WTC11 (cell line): Measurements from ENCODE around the gene ETFB. TPM values are rescaled to one million over a fixed set of nuclear protein-coding genes. Genes with fewer than 3 reads are reported as not detected.

ENCODE experiments used
- ATAC-seq: fragments of 200-7000 bp; cut with Tn5 transposase; 2 replicates; pipeline ENCODE4 v1.10.0; 2021; ENCODE audit warnings: mild to moderate bottlenecking, moderate library complexity
- CTCF ChIA-PET: fragments of 300-600 bp; sonication (Branson Sonifier 250); formaldehyde crosslinking; loops from one replicate; lab custom pipeline; 2021; ENCODE audit warnings: antibody characterized with exemption; lab: Charles Lee
- POLR2A ChIA-PET: fragments of 350-600 bp; sonication (Branson Sonifier 250); formaldehyde crosslinking; loops from one replicate; lab custom pipeline; 2021; ENCODE audit warnings: antibody characterized with exemption; lab: Charles Lee
- DNase-seq: peaks from one replicate; pipeline ENCODE4 v3.0.0; 2021; ENCODE audit warnings: low spot score
- H3K27ac Mint-ChIP-seq: 2 replicates; pipeline ENCODE4 v1.8.0; 2021; ENCODE audit warnings: mixed read lengths
- H3K27me3 Mint-ChIP-seq: 2 replicates; pipeline ENCODE4 v1.8.0; 2021; ENCODE audit warnings: low read depth, mild to moderate bottlenecking, moderate library complexity, mixed read lengths
- H3K36me3 Mint-ChIP-seq: 2 replicates; pipeline ENCODE4 v1.8.0; 2021; ENCODE audit warnings: mixed read lengths
- H3K4me1 Mint-ChIP-seq: 2 replicates; pipeline ENCODE4 v1.8.0; 2022; ENCODE audit warnings: mixed read lengths
- H3K4me3 Mint-ChIP-seq: 2 replicates; pipeline ENCODE4 v1.8.0; 2021; ENCODE audit warnings: mild to moderate bottlenecking, moderate library complexity, mixed read lengths
- H3K9me3 Mint-ChIP-seq: 2 replicates; pipeline ENCODE4 v1.8.0; 2021; ENCODE audit warnings: mixed read lengths
- CREM ChIP-seq: sonication (generic); formaldehyde crosslinking; IDR thresholded peaks from 2 replicates; pipeline ENCODE4 v1.8.1; 2022; ENCODE audit warnings: mild to moderate bottlenecking, missing genetic modification reagents, moderate library complexity
- NR1H2 ChIP-seq: sonication (generic); formaldehyde crosslinking; IDR thresholded peaks from 2 replicates; pipeline ENCODE4 v1.9.0; 2021; ENCODE audit warnings: mild to moderate bottlenecking, moderate library complexity, missing genetic modification reagents
- TCF7 ChIP-seq: sonication (generic); formaldehyde crosslinking; IDR thresholded peaks from 2 replicates; pipeline ENCODE4 v1.8.0; 2022; ENCODE audit warnings: mild to moderate bottlenecking, low read depth, missing genetic modification reagents, moderate library complexity
- TP53 ChIP-seq: sonication (generic); formaldehyde crosslinking; IDR thresholded peaks from 2 replicates; pipeline ENCODE4 v1.8.1; 2023; ENCODE audit warnings: mild to moderate bottlenecking, missing genetic modification reagents
- ZNF671 ChIP-seq: fragments of 250-450 bp; sonication (Bioruptor Pico); IDR thresholded peaks from 2 replicates; pipeline ENCODE4 v1.8.0; 2021; ENCODE audit warnings: mild to moderate bottlenecking
- total RNA-seq: library from RNA; stranded (reverse); gene quantifications from 3 replicates; pipeline ENCODE4 v1.2.3, GENCODE V29; 2021
- TF ChIP-seq, protein P1 (sequence below): sonication (generic); formaldehyde crosslinking; IDR thresholded peaks from 2 replicates; pipeline ENCODE4 v1.8.0; 2023; ENCODE audit warnings: mild to moderate bottlenecking, missing genetic modification reagents
- TF ChIP-seq, protein P2 (sequence below): fragments of 250-450 bp; sonication (Bioruptor Pico); IDR thresholded peaks from 2 replicates; pipeline ENCODE4 v1.9.0; 2021; ENCODE audit warnings: moderate library complexity, mild to moderate bottlenecking, inconsistent platforms, borderline replicate concordance
- TF ChIP-seq, protein P3 (sequence below): fragments of 250-450 bp; sonication (Bioruptor Pico); IDR thresholded peaks from 2 replicates; pipeline ENCODE4 v1.9.0; 2021; ENCODE audit warnings: mild to moderate bottlenecking, borderline replicate concordance
- TF ChIP-seq, protein P4 (sequence below): sonication (generic); formaldehyde crosslinking; IDR thresholded peaks from 2 replicates; pipeline ENCODE4 v1.8.0; 2023; ENCODE audit warnings: missing genetic modification reagents
- TF ChIP-seq, protein P5 (sequence below): sonication (generic); formaldehyde crosslinking; IDR thresholded peaks from 2 replicates; pipeline ENCODE4 v1.8.1; 2023; ENCODE audit warnings: mild to moderate bottlenecking, moderate library complexity, missing genetic modification reagents
- TF ChIP-seq, protein P6 (sequence below): sonication (generic); formaldehyde crosslinking; IDR thresholded peaks from 2 replicates; pipeline ENCODE4 v1.8.0; 2023; ENCODE audit warnings: missing genetic modification reagents, mild to moderate bottlenecking, borderline replicate concordance
- TF ChIP-seq, protein P7 (sequence below): sonication (generic); formaldehyde crosslinking; IDR thresholded peaks from 2 replicates; pipeline ENCODE4 v1.8.1; 2023; ENCODE audit warnings: mild to moderate bottlenecking, missing genetic modification reagents, moderate library complexity

Gene ETFB
- total RNA-seq, 1 experiment from 2014 or later = 60.6 TPM

DNA sequence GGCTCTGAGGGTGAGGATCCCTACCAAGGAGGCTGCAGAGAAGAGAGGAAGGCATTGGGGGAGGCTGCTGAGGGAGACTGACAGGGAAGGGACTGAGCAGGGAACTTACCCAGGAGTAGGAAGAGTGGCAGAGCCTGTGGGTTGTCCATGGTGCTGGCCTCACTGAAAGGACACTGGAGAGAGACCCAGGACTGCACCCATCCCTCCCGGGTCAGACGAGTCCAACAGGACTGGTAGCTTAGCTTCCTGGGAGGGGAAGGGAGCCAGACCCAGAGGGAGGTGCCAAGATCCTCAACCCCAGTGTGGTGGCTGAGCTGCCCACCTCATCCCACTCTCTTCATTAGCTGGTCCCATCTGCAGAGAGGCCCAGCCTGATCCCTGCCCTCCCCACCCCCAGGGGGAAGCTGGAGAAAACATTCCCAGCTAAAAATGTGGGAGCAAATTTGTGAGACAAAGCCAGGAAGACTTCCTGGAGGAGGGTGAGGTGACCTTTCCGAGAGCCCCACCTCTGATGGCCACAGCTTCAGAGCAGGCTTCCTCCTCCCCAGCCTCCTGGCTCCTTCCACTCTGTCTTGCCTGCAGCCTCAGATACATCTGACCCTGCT, 24.1 kb downstream of the ETFB start, which contains the start of gene VSIG10L (continued):
- TF ChIP-seq, protein P1, sequence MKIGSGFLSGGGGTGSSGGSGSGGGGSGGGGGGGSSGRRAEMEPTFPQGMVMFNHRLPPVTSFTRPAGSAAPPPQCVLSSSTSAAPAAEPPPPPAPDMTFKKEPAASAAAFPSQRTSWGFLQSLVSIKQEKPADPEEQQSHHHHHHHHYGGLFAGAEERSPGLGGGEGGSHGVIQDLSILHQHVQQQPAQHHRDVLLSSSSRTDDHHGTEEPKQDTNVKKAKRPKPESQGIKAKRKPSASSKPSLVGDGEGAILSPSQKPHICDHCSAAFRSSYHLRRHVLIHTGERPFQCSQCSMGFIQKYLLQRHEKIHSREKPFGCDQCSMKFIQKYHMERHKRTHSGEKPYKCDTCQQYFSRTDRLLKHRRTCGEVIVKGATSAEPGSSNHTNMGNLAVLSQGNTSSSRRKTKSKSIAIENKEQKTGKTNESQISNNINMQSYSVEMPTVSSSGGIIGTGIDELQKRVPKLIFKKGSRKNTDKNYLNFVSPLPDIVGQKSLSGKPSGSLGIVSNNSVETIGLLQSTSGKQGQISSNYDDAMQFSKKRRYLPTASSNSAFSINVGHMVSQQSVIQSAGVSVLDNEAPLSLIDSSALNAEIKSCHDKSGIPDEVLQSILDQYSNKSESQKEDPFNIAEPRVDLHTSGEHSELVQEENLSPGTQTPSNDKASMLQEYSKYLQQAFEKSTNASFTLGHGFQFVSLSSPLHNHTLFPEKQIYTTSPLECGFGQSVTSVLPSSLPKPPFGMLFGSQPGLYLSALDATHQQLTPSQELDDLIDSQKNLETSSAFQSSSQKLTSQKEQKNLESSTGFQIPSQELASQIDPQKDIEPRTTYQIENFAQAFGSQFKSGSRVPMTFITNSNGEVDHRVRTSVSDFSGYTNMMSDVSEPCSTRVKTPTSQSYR (CRISPR knock-in tag) = no peak
- TF ChIP-seq, protein P2, sequence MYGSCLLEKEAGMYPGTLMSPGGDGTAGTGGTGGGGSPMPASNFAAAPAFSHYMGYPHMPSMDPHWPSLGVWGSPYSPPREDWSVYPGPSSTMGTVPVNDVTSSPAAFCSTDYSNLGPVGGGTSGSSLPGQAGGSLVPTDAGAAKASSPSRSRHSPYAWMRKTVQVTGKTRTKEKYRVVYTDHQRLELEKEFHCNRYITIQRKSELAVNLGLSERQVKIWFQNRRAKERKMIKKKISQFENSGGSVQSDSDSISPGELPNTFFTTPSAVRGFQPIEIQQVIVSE (CRISPR knock-in tag) = no peak
- TF ChIP-seq NR1H2 (CRISPR knock-in tag) = no peak
- TF ChIP-seq, all 79 proteins: peak for 0

DNA sequence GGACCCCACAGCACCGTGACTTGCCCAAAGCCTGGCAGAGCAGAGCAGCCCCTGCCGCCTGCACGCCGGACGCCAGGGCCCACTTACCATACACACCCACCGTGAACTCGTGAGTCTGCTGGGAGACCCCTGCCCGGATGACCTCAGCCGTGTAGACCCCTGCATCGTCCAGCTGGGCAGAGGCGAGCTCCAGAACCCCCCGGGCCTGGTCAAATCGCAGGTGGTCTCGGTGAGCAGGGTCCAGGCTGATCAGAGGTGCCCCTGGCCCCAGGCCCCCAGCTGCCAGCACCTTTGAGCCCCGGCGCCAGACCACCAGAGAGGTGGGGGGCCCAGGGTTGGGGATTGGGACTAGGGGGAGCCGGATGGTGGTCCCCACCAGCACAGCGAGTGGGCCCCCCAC, 25.1 kb downstream of the ETFB start:
- Mint-ChIP-seq H3K36me3 (peaks cover 11% of the 10 kb centered on the region), H3K9me3 (no peaks in the 10 kb centered on the region), H3K27ac (no peak overlapping the region), H3K4me3 (peak overlapping the region; percentile 71), H3K4me1 (peaks cover 32% of the 10 kb centered on the region), H3K27me3 (peaks cover 26% of the 10 kb centered on the region)
- DNase-seq (no peak), ATAC-seq (no peak)
- TF ChIP-seq ZNF671 (CRISPR knock-in tag) = no peak
- TF ChIP-seq CREM = no peak
- ChIA-PET POLR2A (interaction anchor here (1.3 kb wide), 1 partner anchor 26 kb away, joined by 5 read pairs; no protein-coding TSS in a partner anchor), CTCF (interaction anchor here (0.7 to 4.6 kb wide), 10 partner anchors 23 to 320 kb away, joined by 3 to 37 read pairs (median 5); partner anchors contain the start of gene C19orf84)

DNA sequence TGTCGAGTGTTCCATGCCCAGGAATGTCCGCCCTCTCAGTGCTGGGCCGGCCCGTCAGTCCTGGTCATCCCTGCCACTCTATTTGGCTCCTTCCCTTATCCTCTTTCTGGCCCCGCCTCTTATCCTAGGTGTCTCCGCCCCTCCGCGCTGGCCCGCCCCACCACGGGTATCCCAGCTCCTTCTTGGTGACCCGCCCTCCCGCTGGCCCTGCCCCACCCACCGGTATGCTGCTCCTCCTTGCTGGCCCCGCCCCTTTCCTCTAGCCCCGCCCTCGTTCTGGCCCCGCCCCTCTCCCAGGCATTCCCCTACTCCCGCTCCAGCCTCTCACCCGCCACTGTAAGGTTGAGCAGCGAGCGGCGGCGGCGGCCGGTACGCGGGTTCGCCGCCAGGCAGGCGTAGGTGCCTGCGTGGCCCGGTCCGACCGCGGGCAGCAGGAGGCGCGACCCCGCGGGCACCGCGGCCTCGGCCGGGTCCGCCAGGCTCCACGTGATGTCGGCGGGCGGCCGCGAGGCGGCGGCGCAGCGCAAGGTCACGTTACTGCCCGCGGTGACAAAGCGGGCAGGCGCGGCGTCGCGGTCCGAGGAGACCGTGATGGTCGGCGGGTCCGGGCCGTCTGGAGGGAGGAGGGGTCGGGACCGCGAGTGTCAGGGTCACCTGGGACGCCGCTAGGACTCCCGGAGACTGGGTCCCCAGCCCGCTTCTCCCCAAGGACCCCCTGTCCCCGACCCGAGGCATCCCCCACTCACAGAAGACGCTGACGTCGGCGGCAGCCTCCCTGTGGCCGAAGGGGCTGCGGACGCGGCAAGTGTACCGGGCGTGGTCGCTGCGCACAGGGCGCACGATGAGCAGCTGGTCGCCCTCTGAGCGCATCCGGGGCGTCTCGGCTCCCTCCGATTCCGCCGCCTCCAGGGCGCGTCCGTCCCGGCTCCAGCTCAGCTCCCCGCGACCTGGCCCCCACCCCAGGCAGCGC, 26.2 kb downstream of the ETFB start:
- H3K27me3 Mint-ChIP-seq = peaks cover 26% of the 10 kb centered on the region
- DNase-seq (peak; percentile 100), ATAC-seq (peak; percentile 85)
- H3K9me3 Mint-ChIP-seq = no peaks in the 10 kb centered on the region
- ChIA-PET POLR2A (interaction anchor here (0.6 to 1.4 kb wide), 7 partner anchors 26 to 541 kb away, joined by 3 to 6 read pairs (median 4); partner anchors contain the start of genes C19orf84 and ETFB), CTCF (interaction anchor here (0.6 to 4.6 kb wide), 40 partner anchors 9 to 791 kb away, joined by 3 to 37 read pairs (median 6); partner anchors contain the start of genes C19orf84, ETFB, LIM2 and SIGLEC10)
- peak overlapping the region; percentile 98 for H3K27ac Mint-ChIP-seq
- peaks cover 32% of the 10 kb centered on the region for H3K4me1 Mint-ChIP-seq
- peaks cover 13% of the 10 kb centered on the region for H3K36me3 Mint-ChIP-seq
- peak overlapping the region; percentile 89 for H3K4me3 Mint-ChIP-seq
- TF ChIP-seq, protein P3, sequence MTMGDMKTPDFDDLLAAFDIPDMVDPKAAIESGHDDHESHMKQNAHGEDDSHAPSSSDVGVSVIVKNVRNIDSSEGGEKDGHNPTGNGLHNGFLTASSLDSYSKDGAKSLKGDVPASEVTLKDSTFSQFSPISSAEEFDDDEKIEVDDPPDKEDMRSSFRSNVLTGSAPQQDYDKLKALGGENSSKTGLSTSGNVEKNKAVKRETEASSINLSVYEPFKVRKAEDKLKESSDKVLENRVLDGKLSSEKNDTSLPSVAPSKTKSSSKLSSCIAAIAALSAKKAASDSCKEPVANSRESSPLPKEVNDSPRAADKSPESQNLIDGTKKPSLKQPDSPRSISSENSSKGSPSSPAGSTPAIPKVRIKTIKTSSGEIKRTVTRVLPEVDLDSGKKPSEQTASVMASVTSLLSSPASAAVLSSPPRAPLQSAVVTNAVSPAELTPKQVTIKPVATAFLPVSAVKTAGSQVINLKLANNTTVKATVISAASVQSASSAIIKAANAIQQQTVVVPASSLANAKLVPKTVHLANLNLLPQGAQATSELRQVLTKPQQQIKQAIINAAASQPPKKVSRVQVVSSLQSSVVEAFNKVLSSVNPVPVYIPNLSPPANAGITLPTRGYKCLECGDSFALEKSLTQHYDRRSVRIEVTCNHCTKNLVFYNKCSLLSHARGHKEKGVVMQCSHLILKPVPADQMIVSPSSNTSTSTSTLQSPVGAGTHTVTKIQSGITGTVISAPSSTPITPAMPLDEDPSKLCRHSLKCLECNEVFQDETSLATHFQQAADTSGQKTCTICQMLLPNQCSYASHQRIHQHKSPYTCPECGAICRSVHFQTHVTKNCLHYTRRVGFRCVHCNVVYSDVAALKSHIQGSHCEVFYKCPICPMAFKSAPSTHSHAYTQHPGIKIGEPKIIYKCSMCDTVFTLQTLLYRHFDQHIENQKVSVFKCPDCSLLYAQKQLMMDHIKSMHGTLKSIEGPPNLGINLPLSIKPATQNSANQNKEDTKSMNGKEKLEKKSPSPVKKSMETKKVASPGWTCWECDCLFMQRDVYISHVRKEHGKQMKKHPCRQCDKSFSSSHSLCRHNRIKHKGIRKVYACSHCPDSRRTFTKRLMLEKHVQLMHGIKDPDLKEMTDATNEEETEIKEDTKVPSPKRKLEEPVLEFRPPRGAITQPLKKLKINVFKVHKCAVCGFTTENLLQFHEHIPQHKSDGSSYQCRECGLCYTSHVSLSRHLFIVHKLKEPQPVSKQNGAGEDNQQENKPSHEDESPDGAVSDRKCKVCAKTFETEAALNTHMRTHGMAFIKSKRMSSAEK (CRISPR knock-in tag) = no peak
- TF ChIP-seq TCF7 (CRISPR knock-in tag) (0 out of 2 replicates have a peak, but pooled peaks have one; percentile 75), TP53 (CRISPR knock-in tag) (peak; percentile 84; the same call in 1 of the 2 replicates)
- TF ChIP-seq, protein P4, sequence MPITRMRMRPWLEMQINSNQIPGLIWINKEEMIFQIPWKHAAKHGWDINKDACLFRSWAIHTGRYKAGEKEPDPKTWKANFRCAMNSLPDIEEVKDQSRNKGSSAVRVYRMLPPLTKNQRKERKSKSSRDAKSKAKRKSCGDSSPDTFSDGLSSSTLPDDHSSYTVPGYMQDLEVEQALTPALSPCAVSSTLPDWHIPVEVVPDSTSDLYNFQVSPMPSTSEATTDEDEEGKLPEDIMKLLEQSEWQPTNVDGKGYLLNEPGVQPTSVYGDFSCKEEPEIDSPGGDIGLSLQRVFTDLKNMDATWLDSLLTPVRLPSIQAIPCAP = no peak
- TF ChIP-seq, protein P5, sequence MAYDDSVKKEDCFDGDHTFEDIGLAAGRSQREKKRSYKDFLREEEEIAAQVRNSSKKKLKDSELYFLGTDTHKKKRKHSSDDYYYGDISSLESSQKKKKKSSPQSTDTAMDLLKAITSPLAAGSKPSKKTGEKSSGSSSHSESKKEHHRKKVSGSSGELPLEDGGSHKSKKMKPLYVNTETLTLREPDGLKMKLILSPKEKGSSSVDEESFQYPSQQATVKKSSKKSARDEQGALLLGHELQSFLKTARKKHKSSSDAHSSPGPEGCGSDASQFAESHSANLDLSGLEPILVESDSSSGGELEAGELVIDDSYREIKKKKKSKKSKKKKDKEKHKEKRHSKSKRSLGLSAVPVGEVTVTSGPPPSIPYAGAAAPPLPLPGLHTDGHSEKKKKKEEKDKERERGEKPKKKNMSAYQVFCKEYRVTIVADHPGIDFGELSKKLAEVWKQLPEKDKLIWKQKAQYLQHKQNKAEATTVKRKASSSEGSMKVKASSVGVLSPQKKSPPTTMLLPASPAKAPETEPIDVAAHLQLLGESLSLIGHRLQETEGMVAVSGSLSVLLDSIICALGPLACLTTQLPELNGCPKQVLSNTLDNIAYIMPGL = no peak
- TF ChIP-seq, protein P6, sequence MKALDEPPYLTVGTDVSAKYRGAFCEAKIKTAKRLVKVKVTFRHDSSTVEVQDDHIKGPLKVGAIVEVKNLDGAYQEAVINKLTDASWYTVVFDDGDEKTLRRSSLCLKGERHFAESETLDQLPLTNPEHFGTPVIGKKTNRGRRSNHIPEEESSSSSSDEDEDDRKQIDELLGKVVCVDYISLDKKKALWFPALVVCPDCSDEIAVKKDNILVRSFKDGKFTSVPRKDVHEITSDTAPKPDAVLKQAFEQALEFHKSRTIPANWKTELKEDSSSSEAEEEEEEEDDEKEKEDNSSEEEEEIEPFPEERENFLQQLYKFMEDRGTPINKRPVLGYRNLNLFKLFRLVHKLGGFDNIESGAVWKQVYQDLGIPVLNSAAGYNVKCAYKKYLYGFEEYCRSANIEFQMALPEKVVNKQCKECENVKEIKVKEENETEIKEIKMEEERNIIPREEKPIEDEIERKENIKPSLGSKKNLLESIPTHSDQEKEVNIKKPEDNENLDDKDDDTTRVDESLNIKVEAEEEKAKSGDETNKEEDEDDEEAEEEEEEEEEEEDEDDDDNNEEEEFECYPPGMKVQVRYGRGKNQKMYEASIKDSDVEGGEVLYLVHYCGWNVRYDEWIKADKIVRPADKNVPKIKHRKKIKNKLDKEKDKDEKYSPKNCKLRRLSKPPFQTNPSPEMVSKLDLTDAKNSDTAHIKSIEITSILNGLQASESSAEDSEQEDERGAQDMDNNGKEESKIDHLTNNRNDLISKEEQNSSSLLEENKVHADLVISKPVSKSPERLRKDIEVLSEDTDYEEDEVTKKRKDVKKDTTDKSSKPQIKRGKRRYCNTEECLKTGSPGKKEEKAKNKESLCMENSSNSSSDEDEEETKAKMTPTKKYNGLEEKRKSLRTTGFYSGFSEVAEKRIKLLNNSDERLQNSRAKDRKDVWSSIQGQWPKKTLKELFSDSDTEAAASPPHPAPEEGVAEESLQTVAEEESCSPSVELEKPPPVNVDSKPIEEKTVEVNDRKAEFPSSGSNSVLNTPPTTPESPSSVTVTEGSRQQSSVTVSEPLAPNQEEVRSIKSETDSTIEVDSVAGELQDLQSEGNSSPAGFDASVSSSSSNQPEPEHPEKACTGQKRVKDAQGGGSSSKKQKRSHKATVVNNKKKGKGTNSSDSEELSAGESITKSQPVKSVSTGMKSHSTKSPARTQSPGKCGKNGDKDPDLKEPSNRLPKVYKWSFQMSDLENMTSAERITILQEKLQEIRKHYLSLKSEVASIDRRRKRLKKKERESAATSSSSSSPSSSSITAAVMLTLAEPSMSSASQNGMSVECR (CRISPR knock-in tag) = peak; percentile 76; the same call in 1 of the 2 replicates
- TF ChIP-seq, protein P7, sequence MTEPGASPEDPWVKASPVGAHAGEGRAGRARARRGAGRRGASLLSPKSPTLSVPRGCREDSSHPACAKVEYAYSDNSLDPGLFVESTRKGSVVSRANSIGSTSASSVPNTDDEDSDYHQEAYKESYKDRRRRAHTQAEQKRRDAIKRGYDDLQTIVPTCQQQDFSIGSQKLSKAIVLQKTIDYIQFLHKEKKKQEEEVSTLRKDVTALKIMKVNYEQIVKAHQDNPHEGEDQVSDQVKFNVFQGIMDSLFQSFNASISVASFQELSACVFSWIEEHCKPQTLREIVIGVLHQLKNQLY = no peak
